ENCODE measurements around the gene GNGT1. TPM values are rescaled to one million over a fixed set of nuclear protein-coding genes. Genes with fewer than 3 reads are reported as not detected.
A peak's percentile ranks its signal among the peaks of the same experiment; 100 is the strongest.
"Not testable (repeated sequence)": the region's sequence is repeated elsewhere in the genome, so short reads cannot be mapped to it uniquely, and the experiment has no call there.

Gene GNGT1
- total and polyA plus RNA-seq, 7 experiments from 2014 or later: not detected

GRCh38 chr7:93915206-93915842 is 9.0 kb downstream of the GNGT1 start:
- H3K36me3 ChIP-seq (ENCODE audit: control insufficient read depth in 2 of 3, insufficient read depth in 3 of 3, low read length in 3 of 3); H3K9me3 ChIP-seq (ENCODE audit: control insufficient read depth in 2 of 3, low read length in 3 of 3); H3K4me1 Mint-ChIP-seq; H3K4me1 ChIP-seq (ENCODE audit: control insufficient read depth in 2 of 2, insufficient read depth in 2 of 2, low read length in 2 of 2); H3K27me3 ChIP-seq (ENCODE audit: control insufficient read depth in 2 of 2, insufficient read depth in 2 of 2, low read length in 2 of 2); H3K27ac ChIP-seq (ENCODE audit: low read depth, low read length); H3K4me3 ChIP-seq (ENCODE audit: low read length); POLR2A ChIA-PET; ATAC-seq; H3K36me3 Mint-ChIP-seq; H3K9me3 Mint-ChIP-seq; DNase-seq; intact Hi-C loops (cut with micrococcal nuclease); H3K4me3 Mint-ChIP-seq; CTCF ChIA-PET; H3K27ac Mint-ChIP-seq: not testable (repeated sequence)
- H3K27me3 Mint-ChIP-seq: peaks cover 12 to 29% (median 26%) of the 10 kb centered on the region in 5 donors

- H3K9me3 ChIP-seq (ENCODE audit: control insufficient read depth in 2 of 3, low read length in 3 of 3); H3K27me3 ChIP-seq (ENCODE audit: control insufficient read depth in 2 of 2, insufficient read depth in 2 of 2, low read length in 2 of 2); CTCF ChIA-PET; H3K4me1 Mint-ChIP-seq; ATAC-seq; H3K4me3 ChIP-seq (ENCODE audit: low read length); intact Hi-C loops (cut with micrococcal nuclease); H3K4me3 Mint-ChIP-seq; H3K36me3 ChIP-seq (ENCODE audit: control insufficient read depth in 2 of 3, insufficient read depth in 3 of 3, low read length in 3 of 3); H3K9me3 Mint-ChIP-seq; H3K27ac ChIP-seq (ENCODE audit: low read depth, low read length); H3K27ac Mint-ChIP-seq; DNase-seq; H3K4me1 ChIP-seq (ENCODE audit: control insufficient read depth in 2 of 2, insufficient read depth in 2 of 2, low read length in 2 of 2); POLR2A ChIA-PET; H3K36me3 Mint-ChIP-seq: not testable (repeated sequence)
- H3K27me3 Mint-ChIP-seq: peaks cover 18 to 35% (median 31%) of the 10 kb centered on the region in 5 donors
These were observed 9.5 kb downstream of the GNGT1 start for GRCh38 chr7:93915888-93916287.

- CTCF ChIA-PET; POLR2A ChIA-PET; H3K9me3 ChIP-seq (ENCODE audit: control insufficient read depth in 2 of 3, low read length in 3 of 3); H3K4me1 ChIP-seq (ENCODE audit: control insufficient read depth in 2 of 2, insufficient read depth in 2 of 2, low read length in 2 of 2); H3K9me3 Mint-ChIP-seq; H3K4me3 Mint-ChIP-seq; H3K27ac Mint-ChIP-seq; H3K4me3 ChIP-seq (ENCODE audit: low read length); ATAC-seq; intact Hi-C loops (cut with micrococcal nuclease); H3K27me3 ChIP-seq (ENCODE audit: control insufficient read depth in 2 of 2, insufficient read depth in 2 of 2, low read length in 2 of 2); H3K27ac ChIP-seq (ENCODE audit: low read depth, low read length); H3K36me3 Mint-ChIP-seq; H3K36me3 ChIP-seq (ENCODE audit: control insufficient read depth in 2 of 3, insufficient read depth in 3 of 3, low read length in 3 of 3); DNase-seq; H3K4me1 Mint-ChIP-seq: not testable (repeated sequence)
- H3K27me3 Mint-ChIP-seq: peaks cover 20 to 39% (median 35%) of the 10 kb centered on the region in 5 donors
These were observed 9.9 kb downstream of the GNGT1 start for GRCh38 chr7:93916315-93916714.

GRCh38 chr7:93920496-93921182 is 14.3 kb downstream of the GNGT1 start:
- ATAC-seq (no peak), DNase-seq (no peak)
- Histone ChIP-seq H3K4me3 (ENCODE audit: low read length) (no peak overlapping the region), H3K4me1 (ENCODE audit: control insufficient read depth in 2 of 2, insufficient read depth in 2 of 2, low read length in 2 of 2) (no peaks in the 10 kb centered on the region), H3K27me3 (ENCODE audit: control insufficient read depth in 2 of 2, insufficient read depth in 2 of 2, low read length in 2 of 2) (peaks cover 7 to 11% of the 10 kb centered on the region in 2 donors), H3K27ac (ENCODE audit: low read depth, low read length) (no peak overlapping the region), H3K9me3 (ENCODE audit: control insufficient read depth in 2 of 3, low read length in 3 of 3) (no peaks in the 10 kb centered on the region), H3K36me3 (ENCODE audit: control insufficient read depth in 2 of 3, insufficient read depth in 3 of 3, low read length in 3 of 3) (no peaks in the 10 kb centered on the region)
- Mint-ChIP-seq H3K27me3 (peaks cover 33 to 65% (median 42%) of the 10 kb centered on the region in 5 donors), H3K27ac (no peak overlapping the region), H3K9me3 (no peaks in the 10 kb centered on the region), H3K4me1 (peaks cover 0 to 11% (median 5%) of the 10 kb centered on the region in 7 donors), H3K36me3 (no peaks in the 10 kb centered on the region), H3K4me3 (peak overlapping the region in 2 of 10 donors; percentile 58 to 62)
- intact Hi-C loops (cut with micrococcal nuclease): no loop called here
- ChIA-PET CTCF (no interaction called here), POLR2A (no interaction called here)

- Histone ChIP-seq H3K4me1 (ENCODE audit: control insufficient read depth in 2 of 2, insufficient read depth in 2 of 2, low read length in 2 of 2) (no peaks in the 10 kb centered on the region), H3K4me3 (ENCODE audit: low read length) (no peak overlapping the region), H3K27ac (ENCODE audit: low read depth, low read length) (no peak overlapping the region), H3K27me3 (ENCODE audit: control insufficient read depth in 2 of 2, insufficient read depth in 2 of 2, low read length in 2 of 2) (peaks cover 7 to 11% of the 10 kb centered on the region in 2 donors), H3K36me3 (ENCODE audit: control insufficient read depth in 2 of 3, insufficient read depth in 3 of 3, low read length in 3 of 3) (no peaks in the 10 kb centered on the region), H3K9me3 (ENCODE audit: control insufficient read depth in 2 of 3, low read length in 3 of 3) (no peaks in the 10 kb centered on the region)
- Mint-ChIP-seq H3K4me1 (peaks cover 0 to 11% (median 5%) of the 10 kb centered on the region in 7 donors), H3K4me3 (peak overlapping the region in 7 of 10 donors; percentile 48 to 76 (median 58)), H3K27ac (no peak overlapping the region), H3K9me3 (no peaks in the 10 kb centered on the region), H3K27me3 (peaks cover 33 to 66% (median 42%) of the 10 kb centered on the region in 5 donors), H3K36me3 (no peaks in the 10 kb centered on the region)
- POLR2A ChIA-PET: no interaction called here
- intact Hi-C loops (cut with micrococcal nuclease): no loop called here
- CTCF ChIA-PET: no interaction called here
- ATAC-seq: no peak
- no peak for DNase-seq
These were observed 14.8 kb downstream of the GNGT1 start for GRCh38 chr7:93921186-93921585.

- Mint-ChIP-seq H3K9me3 (no peaks in the 10 kb centered on the region), H3K4me3 (peak within 1 kb of the TSS; percentile 40 to 76 (median 68)), H3K4me1 (peaks cover 0 to 11% (median 5%) of the 10 kb centered on the region in 7 donors), H3K27ac (no peak within 1 kb of the TSS), H3K36me3 (no peaks in the 10 kb centered on the region), H3K27me3 (peaks cover 37 to 68% (median 41%) of the 10 kb centered on the region in 5 donors)
- Histone ChIP-seq H3K9me3 (ENCODE audit: control insufficient read depth in 2 of 3, low read length in 3 of 3) (no peaks in the 10 kb centered on the region), H3K4me1 (ENCODE audit: control insufficient read depth in 2 of 2, insufficient read depth in 2 of 2, low read length in 2 of 2) (no peaks in the 10 kb centered on the region), H3K27me3 (ENCODE audit: control insufficient read depth in 2 of 2, insufficient read depth in 2 of 2, low read length in 2 of 2) (peaks cover 7 to 11% of the 10 kb centered on the region in 2 donors), H3K36me3 (ENCODE audit: control insufficient read depth in 2 of 3, insufficient read depth in 3 of 3, low read length in 3 of 3) (no peaks in the 10 kb centered on the region), H3K27ac (ENCODE audit: low read depth, low read length) (no peak within 1 kb of the TSS), H3K4me3 (ENCODE audit: low read length) (no peak within 1 kb of the TSS)
- ChIA-PET CTCF (interaction anchor here (0.7 kb wide), 1 partner anchor 545 kb away, joined by 4 read pairs; no protein-coding TSS in a partner anchor), POLR2A (no interaction called here)
- peak in 7 of 9 donors; percentile 1 to 26 (median 7) for DNase-seq
- ATAC-seq: peak; percentile 37
- intact Hi-C loops (cut with micrococcal nuclease): no loop called here
These were observed 15.5 kb downstream of the GNGT1 start, which contains the start of gene GNG11 for GRCh38 chr7:93921607-93922566. TSS of gene GNG11 (plus strand) at chr7:93921735. CDS start at chr7:93922138, 403 bp downstream.

All from naive thymus-derived CD4-positive, alpha-beta T cell (primary cell).